ENCODE data around the gene MTUS2.

GRCh38 chr13:28922341-28922740, 102.2 kb downstream of the MTUS2 start:
- no peak for TF ChIP-seq POLR2A (IDR thresholded peaks at IDR 0.05)
- TF ChIP-seq CTCF (IDR thresholded peaks at IDR 0.05) = no peak
